ENCODE data around the gene LIN7C. TPM values are rescaled to one million over a fixed set of nuclear protein-coding genes. Genes with fewer than 3 reads are reported as not detected.

Gene LIN7C
- total and polyA plus RNA-seq, 9 of the 15 experiments (the other 6 are each of a cell fraction or from before 2014, with no cell fraction given) = 10.8 to 52.7 (median 21.5) TPM

GRCh38 chr11:27524155-27524554, 17.6 kb upstream of the LIN7C start:
- no peak for TF ChIP-seq BRD9 (IDR thresholded peaks at IDR 0.05; ENCODE audit: low read depth, partially characterized antibody)
- TF ChIP-seq, protein P1, sequence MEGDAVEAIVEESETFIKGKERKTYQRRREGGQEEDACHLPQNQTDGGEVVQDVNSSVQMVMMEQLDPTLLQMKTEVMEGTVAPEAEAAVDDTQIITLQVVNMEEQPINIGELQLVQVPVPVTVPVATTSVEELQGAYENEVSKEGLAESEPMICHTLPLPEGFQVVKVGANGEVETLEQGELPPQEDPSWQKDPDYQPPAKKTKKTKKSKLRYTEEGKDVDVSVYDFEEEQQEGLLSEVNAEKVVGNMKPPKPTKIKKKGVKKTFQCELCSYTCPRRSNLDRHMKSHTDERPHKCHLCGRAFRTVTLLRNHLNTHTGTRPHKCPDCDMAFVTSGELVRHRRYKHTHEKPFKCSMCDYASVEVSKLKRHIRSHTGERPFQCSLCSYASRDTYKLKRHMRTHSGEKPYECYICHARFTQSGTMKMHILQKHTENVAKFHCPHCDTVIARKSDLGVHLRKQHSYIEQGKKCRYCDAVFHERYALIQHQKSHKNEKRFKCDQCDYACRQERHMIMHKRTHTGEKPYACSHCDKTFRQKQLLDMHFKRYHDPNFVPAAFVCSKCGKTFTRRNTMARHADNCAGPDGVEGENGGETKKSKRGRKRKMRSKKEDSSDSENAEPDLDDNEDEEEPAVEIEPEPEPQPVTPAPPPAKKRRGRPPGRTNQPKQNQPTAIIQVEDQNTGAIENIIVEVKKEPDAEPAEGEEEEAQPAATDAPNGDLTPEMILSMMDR (IDR thresholded peaks at IDR 0.05 in 2 of 3, conservative IDR thresholded peaks at IDR 0.05 in 1 of 3; ENCODE audit: insufficient read depth in 2 of 3, low read depth in 1 of 3, low read length in 3 of 3) = peak; percentile 34 to 38 (median 34); a peak in 3 of 6 replicates
- TF ChIP-seq ZNF561 (CRISPR knock-in tag; conservative IDR thresholded peaks at IDR 0.05) = no peak
- TF ChIP-seq PREB (CRISPR knock-in tag; IDR thresholded peaks at IDR 0.05) = no peak
- no peak overlapping the region for H3K4me3 ChIP-seq

More at GRCh38 chr11:27524155-27524554, 17.6 kb upstream of the LIN7C start:
- H3K9me1 ChIP-seq (ENCODE audit: control insufficient read depth, insufficient read depth, low read length) = no peaks in the 10 kb centered on the region
- H3K27me3 ChIP-seq (ENCODE audit: control insufficient read depth in 2 of 2, insufficient read depth in 2 of 2, low read length in 2 of 2) = no peaks in the 10 kb centered on the region
- ChIA-PET CTCF (ENCODE audit: low intra/inter-chr PET ratio) (no interaction called here), POLR2A (no interaction called here)
- H2AFZ ChIP-seq (ENCODE audit: low read depth, low read length) = no peak overlapping the region
- H3K4me2 ChIP-seq (ENCODE audit: insufficient read depth, low read length) = no peak overlapping the region
- WGBS (ENCODE audit: insufficient coverage, low coverage, missing lambda C conversion rate) = 10% methylated on average over 5 of the region's 5 CpGs
- no peaks in the 10 kb centered on the region for H3K36me3 ChIP-seq (ENCODE audit: control insufficient read depth, insufficient read depth, low read length)
- no peaks in the 10 kb centered on the region for H3K4me1 ChIP-seq (replicated peaks in 1 of 2; ENCODE audit: control insufficient read depth in 2 of 2, insufficient read depth in 2 of 2, low read length in 2 of 2)
- FAIRE-seq = peak; percentile 62
- peak in 2 of 4 experiments; percentile 21 to 25 for DNase-seq (ENCODE audit: extremely low read depth in 1 of 4, low spot score in 3 of 4)
- ATAC-seq = peak; percentile 83
- no peak overlapping the region for H3K27ac ChIP-seq (ENCODE audit: extremely low read depth, low read depth, low read length)
- H3K79me2 ChIP-seq (ENCODE audit: control insufficient read depth, insufficient read depth, low read length) = no peaks in the 10 kb centered on the region
- H4K20me1 ChIP-seq (replicated peaks; ENCODE audit: control insufficient read depth, insufficient read depth, low read length) = no peaks in the 10 kb centered on the region
- H3K9ac ChIP-seq (ENCODE audit: insufficient read depth in 1 of 2, low read depth in 2 of 2, low read length in 2 of 2) = no peak overlapping the region
- H3K9me3 ChIP-seq (replicated peaks; ENCODE audit: control insufficient read depth, insufficient read depth, low read depth, low read length) = no peaks in the 10 kb centered on the region
- in situ Hi-C loops (cut with MboI) = no loop called here
- intact Hi-C loops (cut with micrococcal nuclease) = no loop called here
- no TSS peak for BruUV-seq (replicated peaks)
